H1 (cell line): ENCODE data around the gene LRRC40. TPM values are rescaled to one million over a fixed set of nuclear protein-coding genes. Genes with fewer than 3 reads are reported as not detected.

Experiments
- CTCF ChIA-PET: fragments of 300-600 bp; sonication (Branson Sonifier 250); formaldehyde crosslinking; loops from one replicate; lab custom pipeline; 2021; ENCODE audit not compliant: partially characterized antibody; lab: Charles Lee
- POLR2A ChIA-PET: fragments of 300-600 bp; sonication (Branson Sonifier 250); formaldehyde crosslinking; loops from one replicate; lab custom pipeline; 2021; ENCODE audit warnings: inconsistent platforms; ENCODE audit not compliant: partially characterized antibody; lab: Charles Lee
- DNase-seq, 2 experiments: peaks; one replicate each; pipeline versions ENCODE4 v3.0.0 to v3.0.0-alpha.2; 2010 to 2022; ENCODE audit warnings: low spot score in 2 of 2, low read depth in 1 of 2, mixed read lengths in 1 of 2
- FAIRE-seq: peaks from 2 replicates; lab custom pipeline; 2011; peaks lifted over from hg19 to GRCh38; lab: Jason Lieb, UNC
- H2AFZ ChIP-seq: 2 replicates; pipeline ENCODE4 v1.8.1; 2012; ENCODE audit warnings: low read length, inconsistent platforms
- H2AK5ac ChIP-seq: 2 replicates; pipeline ENCODE4 v1.6.1; 2013; ENCODE audit warnings: low read depth, low read length
- H2BK120ac ChIP-seq: replicated peaks from 2 replicates; pipeline ENCODE3; 2013; ENCODE audit warnings: low read depth, low read length, inconsistent platforms
- H2BK12ac ChIP-seq: 2 replicates; pipeline ENCODE4 v1.6.1; 2013; ENCODE audit warnings: low read depth, low read length
- H2BK15ac ChIP-seq: 2 replicates; pipeline ENCODE4 v1.6.1; 2013; ENCODE audit warnings: low read length
- H2BK20ac ChIP-seq: 2 replicates; pipeline ENCODE4 v1.6.1; 2013; ENCODE audit warnings: low read length
- H2BK5ac ChIP-seq: 2 replicates; pipeline ENCODE4 v1.6.1; 2013; ENCODE audit warnings: low read depth, low read length
- H3K14ac ChIP-seq: 2 replicates; pipeline ENCODE4 v1.6.1; 2013; ENCODE audit warnings: inconsistent platforms; ENCODE audit not compliant: insufficient read length
- H3K18ac ChIP-seq: 2 replicates; pipeline ENCODE4 v1.6.1; 2013; ENCODE audit warnings: low read length; ENCODE audit errors: extremely low read depth
- H3K23ac ChIP-seq: 2 replicates; pipeline ENCODE4 v1.6.1; 2013; ENCODE audit warnings: inconsistent platforms; ENCODE audit not compliant: insufficient read length
- H3K23me2 ChIP-seq: 2 replicates; pipeline ENCODE4 v1.6.1; 2013; ENCODE audit warnings: low read depth, low read length
- H3K27ac ChIP-seq: 2 replicates; pipeline ENCODE4 v1.6.1; 2011; ENCODE audit warnings: low read depth, low read length, inconsistent platforms
- H3K27me3 ChIP-seq, 4 experiments: replicated peaks in 1 of 4; 1 replicate in 1 of 4; 2 replicates in 3 of 4; pipeline versions ENCODE4 v1.6.1 to v1.8.1; 2011 to 2013; ENCODE audit warnings: low read length in 3 of 4, mild to moderate bottlenecking in 3 of 4, inconsistent platforms in 2 of 4, mixed read lengths in 2 of 4, moderate library complexity in 1 of 4; ENCODE audit not compliant: control insufficient read depth in 3 of 4, insufficient read depth in 3 of 4; ENCODE audit errors: extremely low read depth in 1 of 4
- H3K36me3 ChIP-seq, 4 experiments: 2 replicates each; pipeline versions ENCODE4 v1.6.1 to v1.8.1; 2011 to 2013; ENCODE audit warnings: mild to moderate bottlenecking in 4 of 4, low read length in 3 of 4, moderate library complexity in 2 of 4, control low read depth in 1 of 4, inconsistent platforms in 1 of 4; ENCODE audit not compliant: insufficient read depth in 4 of 4, control insufficient read depth in 2 of 4
- H3K4ac ChIP-seq: replicated peaks from 2 replicates; pipeline ENCODE3; 2013; ENCODE audit warnings: low read length, low read depth, mixed read lengths, inconsistent platforms; ENCODE audit not compliant: insufficient read length
- H3K4me1 ChIP-seq, 4 experiments: replicated peaks in 1 of 4; 1 replicate in 1 of 4; 2 replicates in 3 of 4; pipeline versions ENCODE4 v1.6.1 to v1.8.1; 2011 to 2013; ENCODE audit warnings: low read length in 3 of 4, inconsistent platforms in 2 of 4, mixed read lengths in 1 of 4; ENCODE audit not compliant: insufficient read depth in 4 of 4, control insufficient read depth in 3 of 4
- H3K4me2 ChIP-seq, 2 experiments: 2 replicates each; pipeline versions ENCODE4 v1.6.1 to v1.8.1; 2011 to 2013; ENCODE audit warnings: low read depth in 2 of 2, low read length in 2 of 2, control low read depth in 1 of 2, inconsistent platforms in 1 of 2, mild to moderate bottlenecking in 1 of 2; ENCODE audit not compliant: insufficient read depth in 1 of 2
- H3K4me3 ChIP-seq, 4 experiments: fragments of 200-600, 300-600 bp in 1 of 4; sonication (generic), shearing (Covaris generic), sonication (Bioruptor Twin) in 1 of 4; 2 replicates each; pipeline versions ENCODE4 v1.5.1 to v1.8.1; 2011 to 2016; ENCODE audit warnings: low read length in 4 of 4, low read depth in 3 of 4, control low read depth in 2 of 4, inconsistent platforms in 2 of 4, mild to moderate bottlenecking in 2 of 4, mixed read lengths in 1 of 4, moderate library complexity in 1 of 4; ENCODE audit not compliant: insufficient read depth in 2 of 4; ENCODE audit errors: extremely low read depth in 1 of 4
- H3K56ac ChIP-seq: replicated peaks from 2 replicates; pipeline ENCODE3; 2013; ENCODE audit warnings: low read depth, mild to moderate bottlenecking, mixed read lengths, low read length, inconsistent platforms; ENCODE audit not compliant: insufficient read length
- H3K79me1 ChIP-seq: 2 replicates; pipeline ENCODE4 v1.6.1; 2013; ENCODE audit warnings: low read depth, low read length, control low read depth
- H3K79me2 ChIP-seq, 2 experiments: 2 replicates each; pipeline versions ENCODE4 v1.6.1 to v1.8.1; 2012 to 2013; ENCODE audit warnings: low read length in 2 of 2, mild to moderate bottlenecking in 2 of 2, inconsistent platforms in 1 of 2; ENCODE audit not compliant: insufficient read depth in 2 of 2, control insufficient read depth in 1 of 2
- H3K9ac ChIP-seq, 4 experiments: replicated peaks in 1 of 4; 1 replicate in 1 of 4; 2 replicates in 3 of 4; pipeline versions ENCODE4 v1.6.1 to v1.8.1; 2011 to 2013; ENCODE audit warnings: low read depth in 3 of 4, low read length in 3 of 4, control low read depth in 2 of 4, mild to moderate bottlenecking in 2 of 4, moderate library complexity in 2 of 4, inconsistent platforms in 1 of 4; ENCODE audit errors: extremely low read depth in 1 of 4
- H3K9me3 ChIP-seq, 2 experiments: 2 replicates each; pipeline versions ENCODE4 v1.6.1 to v1.8.1; 2012 to 2013; ENCODE audit warnings: mild to moderate bottlenecking in 2 of 2, moderate library complexity in 2 of 2, control low read depth in 1 of 2, inconsistent platforms in 1 of 2, low read depth in 1 of 2, low read length in 1 of 2, mixed read lengths in 1 of 2; ENCODE audit not compliant: insufficient read depth in 2 of 2
- H4K20me1 ChIP-seq, 2 experiments: replicated peaks in 1 of 2; 2 replicates each; pipeline versions ENCODE3 to v1.8.1; 2011 to 2013; ENCODE audit warnings: inconsistent platforms in 2 of 2, low read length in 2 of 2, mild to moderate bottlenecking in 1 of 2; ENCODE audit not compliant: insufficient read depth in 2 of 2, control insufficient read depth in 1 of 2
- H4K5ac ChIP-seq: 2 replicates; pipeline ENCODE4 v1.6.1; 2013; ENCODE audit warnings: low read length, low read depth, mixed read lengths, inconsistent platforms; ENCODE audit not compliant: insufficient read length
- H4K8ac ChIP-seq: 2 replicates; pipeline ENCODE4 v1.8.0; 2013; ENCODE audit warnings: mild to moderate bottlenecking, moderate library complexity, low read length, inconsistent platforms; ENCODE audit not compliant: insufficient read depth; ENCODE audit errors: extremely low read depth
- H4K91ac ChIP-seq: replicated peaks from 2 replicates; pipeline ENCODE3; 2013; ENCODE audit warnings: low read length, mixed read lengths, inconsistent platforms; ENCODE audit not compliant: insufficient read length
- JUN ChIP-seq: IDR thresholded peaks from 2 replicates; pipeline ENCODE4 v1.6.1; 2011; ENCODE audit warnings: low read depth, mild to moderate bottlenecking, improper control_type of control experiment, low read length
- WGBS, 2 experiments: shearing (Covaris generic) in 1 of 2; methylation state at CpG; one replicate each; pipeline versions ENCODE4 v1.1.6 to v1.1.7; 2013 to 2015; ENCODE audit warnings: low lambda C conversion rate in 2 of 2, mixed read lengths in 2 of 2, inconsistent platforms in 1 of 2, low coverage in 1 of 2, missing lambda C conversion rate in 1 of 2; ENCODE audit not compliant: insufficient replicate concordance in 2 of 2, insufficient coverage in 1 of 2, insufficient read length in 1 of 2; ENCODE audit errors: extremely low coverage in 1 of 2, missing lambda C conversion rate in 1 of 2; 5-methylcytosine and 5-hydroxymethylcytosine counted together
- polyA plus RNA-seq, 7 experiments: library from polyadenylated mRNA; depleted of rRNA in 3 of 7; stranded (reverse) in 5 of 7; unstranded in 2 of 7; fragments of >200 nt in 5 of 7; fragments of 200-250 nt in 2 of 7; gene quantifications; 1 replicate in 5 of 7; 2 replicates in 1 of 7; 4 replicates in 1 of 7; pipeline versions ENCODE4 v1.2.1 to v1.2.3, GENCODE V29; 2011 to 2013; ENCODE audit warnings: missing spikeins in 2 of 7, mixed read lengths in 2 of 7
- total RNA-seq: library from RNA; stranded (reverse); fragmentation: NEBNext Ultra II Directional; extraction: Animal tissue kit (Norgen Biotek cat#: 25700); gene quantifications from 2 replicates; pipeline ENCODE4 v1.2.1, GENCODE V29; 2021

Gene LRRC40
- total and polyA plus RNA-seq, 2 of the 8 experiments (the other 6 are each of a cell fraction or from before 2014, with no cell fraction given), result 13.4 to 30.8 TPM

GRCh38 chr1:70150444-70150843 is 54.9 kb downstream of the LRRC40 start:
- no peak overlapping the region for H2AK5ac ChIP-seq
- H3K9me3 ChIP-seq, result no peaks in the 10 kb centered on the region
- H2BK20ac ChIP-seq, result no peak overlapping the region
- TF ChIP-seq JUN, result no peak
- H2BK120ac ChIP-seq, result no peak overlapping the region
- no peaks in the 10 kb centered on the region for H3K4me1 ChIP-seq
- H3K4me3 ChIP-seq, result no peak overlapping the region
- no peaks in the 10 kb centered on the region for H3K79me2 ChIP-seq
- H4K91ac ChIP-seq, result no peak overlapping the region
- no peak overlapping the region for H2BK15ac ChIP-seq
- no peak overlapping the region for H3K27ac ChIP-seq
- no peaks in the 10 kb centered on the region for H3K27me3 ChIP-seq
- no peak overlapping the region for H3K23ac ChIP-seq
- WGBS, 2 experiments, result 96% methylated on average over 1 of the region's 1 CpG; no CpG with 5 or more reads in 1 of the 2 experiments
- H2BK5ac ChIP-seq, result no peak overlapping the region
- no peaks in the 10 kb centered on the region for H3K23me2 ChIP-seq
- peaks cover 0 to 6% (median 0%) of the 10 kb centered on the region in 4 experiments; a peak in 2 of 8 replicates for H3K36me3 ChIP-seq
- no peak overlapping the region for H3K18ac ChIP-seq
- no peak overlapping the region for H3K9ac ChIP-seq
- no peak overlapping the region for H3K4ac ChIP-seq
- no peak overlapping the region for H3K4me2 ChIP-seq
- H3K56ac ChIP-seq, result no peak overlapping the region
- FAIRE-seq (no peak), DNase-seq (no peak)
- no peak overlapping the region for H3K14ac ChIP-seq
- H4K8ac ChIP-seq, result no peak overlapping the region
- H4K5ac ChIP-seq, result no peak overlapping the region
- no peaks in the 10 kb centered on the region for H3K79me1 ChIP-seq
- POLR2A ChIA-PET, result no interaction called here
- no peak overlapping the region for H2AFZ ChIP-seq
- CTCF ChIA-PET, result interaction anchor here (0.8 to 3.3 kb wide), 4 partner anchors 9 to 379 kb away, joined by 3 to 31 read pairs (median 8); no protein-coding TSS in a partner anchor
- H2BK12ac ChIP-seq, result no peak overlapping the region
- H4K20me1 ChIP-seq, result no peaks in the 10 kb centered on the region
